ENCODE data around the gene TRPM1. TPM values are rescaled to one million over a fixed set of nuclear protein-coding genes. Genes with fewer than 3 reads are reported as not detected.

Gene TRPM1
- total RNA-seq, 2 donors from 2014 or later = not detected

GRCh38 chr15:31129769-31130303 lies 28.3 kb upstream of the TRPM1 start:
- ATAC-seq (ENCODE audit: insufficient number of reproducible peaks, low FRiP score, low read depth) = no peak
- TF ChIP-seq CTCF (IDR thresholded peaks at IDR 0.05) = no peak
- Histone ChIP-seq H3K9me3 (no peaks in the 10 kb centered on the region), H3K27me3 (replicated peaks; ENCODE audit: insufficient read depth) (no peaks in the 10 kb centered on the region), H3K4me3 (no peak overlapping the region), H3K4me1 (ENCODE audit: control insufficient read depth in 1 of 2, low read depth in 2 of 2) (no peaks in the 10 kb centered on the region), H3K36me3 (no peaks in the 10 kb centered on the region), H3K27ac (no peak overlapping the region)
- DNase-seq (ENCODE audit: low spot score) = no peak

- ATAC-seq (ENCODE audit: insufficient number of reproducible peaks, low FRiP score, low read depth) = peak; percentile 38
- peak; percentile 78 for TF ChIP-seq CTCF (IDR thresholded peaks at IDR 0.05)
- DNase-seq (ENCODE audit: low spot score) = no peak
Measured at GRCh38 chr15:31128919-31129768, 27.6 kb upstream of the TRPM1 start.

GRCh38 chr15:31128477-31128876 lies 27.0 kb upstream of the TRPM1 start:
- TF ChIP-seq CTCF (IDR thresholded peaks at IDR 0.05) = no peak
- H3K36me3 ChIP-seq = no peaks in the 10 kb centered on the region
- H3K27me3 ChIP-seq (replicated peaks; ENCODE audit: insufficient read depth) = no peaks in the 10 kb centered on the region
- H3K9me3 ChIP-seq = no peaks in the 10 kb centered on the region
- no peak for DNase-seq (ENCODE audit: low spot score)
- H3K27ac ChIP-seq = no peak overlapping the region
- ATAC-seq (ENCODE audit: insufficient number of reproducible peaks, low FRiP score, low read depth) = no peak
- H3K4me1 ChIP-seq (ENCODE audit: control insufficient read depth in 1 of 2, low read depth in 2 of 2) = no peaks in the 10 kb centered on the region
- H3K4me3 ChIP-seq = no peak overlapping the region

More at GRCh38 chr15:31128919-31129768, 27.6 kb upstream of the TRPM1 start:
- no peaks in the 10 kb centered on the region for H3K27me3 ChIP-seq (replicated peaks; ENCODE audit: insufficient read depth)
- no peak overlapping the region for H3K27ac ChIP-seq
- H3K9me3 ChIP-seq = no peaks in the 10 kb centered on the region
- no peaks in the 10 kb centered on the region for H3K36me3 ChIP-seq
- H3K4me3 ChIP-seq = no peak overlapping the region
- no peaks in the 10 kb centered on the region for H3K4me1 ChIP-seq (ENCODE audit: control insufficient read depth in 1 of 2, low read depth in 2 of 2)

GRCh38 chr15:31127596-31128261 lies 26.2 kb upstream of the TRPM1 start:
- ATAC-seq (ENCODE audit: insufficient number of reproducible peaks, low FRiP score, low read depth) = no peak
- H3K4me1 ChIP-seq (ENCODE audit: control insufficient read depth in 1 of 2, low read depth in 2 of 2) = no peaks in the 10 kb centered on the region

More at GRCh38 chr15:31127596-31128261, 26.2 kb upstream of the TRPM1 start:
- Histone ChIP-seq H3K9me3 (no peaks in the 10 kb centered on the region), H3K36me3 (no peaks in the 10 kb centered on the region), H3K27me3 (replicated peaks; ENCODE audit: insufficient read depth) (no peaks in the 10 kb centered on the region), H3K4me3 (no peak overlapping the region), H3K27ac (no peak overlapping the region)
- no peak for TF ChIP-seq CTCF (IDR thresholded peaks at IDR 0.05)
- no peak for DNase-seq (ENCODE audit: low spot score)

Measured in thoracic aorta (tissue), 2 donors.